ENCODE results near the gene CDC6.

Gene CDC6

DNA sequence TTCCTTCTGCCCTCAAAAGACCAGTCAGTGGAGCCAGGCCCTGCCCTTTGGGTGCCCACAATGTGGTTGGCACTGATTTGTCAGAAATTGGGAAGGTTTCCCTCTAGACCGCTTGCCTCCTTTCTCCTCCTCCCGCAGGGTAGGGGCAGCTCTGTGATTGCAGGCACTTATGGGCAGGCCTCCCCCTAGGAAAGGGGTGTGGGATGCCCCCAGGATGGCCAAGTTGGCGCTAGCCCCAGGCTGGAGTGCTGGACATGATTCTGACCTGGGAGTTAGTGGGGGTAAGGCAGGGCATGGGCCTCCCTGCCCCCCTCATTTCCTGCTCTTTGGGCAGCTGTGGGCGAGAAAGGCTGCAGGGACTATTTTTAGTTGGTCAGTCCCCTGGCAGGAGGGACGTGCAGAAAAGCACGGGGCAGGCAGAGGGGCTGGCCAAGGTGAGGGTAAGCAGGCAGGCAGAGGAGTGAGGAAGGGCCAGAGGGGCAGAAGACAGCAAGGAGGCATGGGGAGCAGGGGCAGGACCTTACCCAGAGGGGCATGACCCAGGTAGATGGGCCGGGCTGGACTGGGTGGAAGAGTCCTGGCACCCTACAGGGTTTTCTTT is 24.6 kb downstream of the CDC6 start:
- no peak for DNase-seq

DNA sequence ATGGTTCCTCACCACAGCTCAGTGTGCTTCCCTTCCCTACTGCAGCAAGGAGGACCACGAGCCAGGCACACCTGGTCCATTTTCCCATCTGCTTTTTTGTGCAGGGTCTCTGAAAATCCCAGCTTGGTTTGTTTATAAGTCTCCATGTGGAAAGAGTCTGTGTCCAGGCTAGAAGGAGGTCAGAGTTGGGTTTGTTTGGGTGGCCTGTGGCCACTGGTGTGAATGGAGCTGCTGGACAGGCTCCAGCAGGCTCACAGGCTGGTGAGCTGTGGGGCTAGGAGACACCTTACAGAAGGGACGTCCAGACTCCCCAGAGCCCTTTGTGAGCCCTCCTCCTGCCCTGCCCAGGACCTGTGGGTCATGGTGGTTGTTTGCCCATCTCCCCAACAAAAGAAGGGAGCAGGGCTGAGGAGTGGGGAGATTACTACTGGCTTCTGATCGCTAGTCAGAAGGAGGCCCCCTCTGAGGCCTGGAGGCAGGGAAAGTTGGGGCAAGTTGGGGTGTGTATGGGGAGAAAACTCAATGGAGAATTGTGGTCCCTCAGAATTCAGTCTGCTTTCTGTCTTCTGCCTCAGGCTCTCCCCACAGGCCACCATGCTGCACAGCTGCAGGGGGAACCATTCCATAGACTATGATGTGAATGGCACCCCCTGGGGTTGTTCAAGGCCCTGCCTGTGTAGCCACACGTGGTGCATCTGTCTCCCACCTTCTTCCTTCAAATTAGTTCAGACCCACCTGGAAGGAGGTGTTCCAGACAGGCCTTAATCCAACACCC is 25.4 kb downstream of the CDC6 start:
- DNase-seq = no peak

GRCh38 chr17:40313668-40314583 is 26.2 kb downstream of the CDC6 start:
- DNase-seq = peak; percentile 71

GRCh38 chr17:40314584-40314956 is 26.9 kb downstream of the CDC6 start:
- peak; percentile 94 for DNase-seq

DNA sequence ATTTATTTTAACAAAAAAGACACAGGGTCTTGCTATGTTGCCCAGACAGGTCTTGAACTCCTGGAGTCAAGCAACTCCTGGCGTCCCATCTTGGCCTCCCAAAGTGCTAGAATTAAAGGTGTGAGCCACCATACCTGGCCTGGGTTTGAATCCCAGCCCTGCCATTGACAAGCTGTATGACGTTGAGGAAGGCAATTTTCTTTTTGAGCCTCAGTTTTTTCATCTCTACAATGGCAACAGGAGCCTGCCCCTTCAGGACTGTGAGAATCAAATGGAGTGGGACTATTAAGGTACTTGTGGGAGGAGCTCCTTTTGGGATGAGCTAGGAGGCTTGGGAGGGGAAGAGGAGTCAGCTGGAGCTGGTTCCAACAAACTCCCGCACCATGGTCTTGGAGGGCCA is 27.5 kb downstream of the CDC6 start:
- no peak for DNase-seq

DNA sequence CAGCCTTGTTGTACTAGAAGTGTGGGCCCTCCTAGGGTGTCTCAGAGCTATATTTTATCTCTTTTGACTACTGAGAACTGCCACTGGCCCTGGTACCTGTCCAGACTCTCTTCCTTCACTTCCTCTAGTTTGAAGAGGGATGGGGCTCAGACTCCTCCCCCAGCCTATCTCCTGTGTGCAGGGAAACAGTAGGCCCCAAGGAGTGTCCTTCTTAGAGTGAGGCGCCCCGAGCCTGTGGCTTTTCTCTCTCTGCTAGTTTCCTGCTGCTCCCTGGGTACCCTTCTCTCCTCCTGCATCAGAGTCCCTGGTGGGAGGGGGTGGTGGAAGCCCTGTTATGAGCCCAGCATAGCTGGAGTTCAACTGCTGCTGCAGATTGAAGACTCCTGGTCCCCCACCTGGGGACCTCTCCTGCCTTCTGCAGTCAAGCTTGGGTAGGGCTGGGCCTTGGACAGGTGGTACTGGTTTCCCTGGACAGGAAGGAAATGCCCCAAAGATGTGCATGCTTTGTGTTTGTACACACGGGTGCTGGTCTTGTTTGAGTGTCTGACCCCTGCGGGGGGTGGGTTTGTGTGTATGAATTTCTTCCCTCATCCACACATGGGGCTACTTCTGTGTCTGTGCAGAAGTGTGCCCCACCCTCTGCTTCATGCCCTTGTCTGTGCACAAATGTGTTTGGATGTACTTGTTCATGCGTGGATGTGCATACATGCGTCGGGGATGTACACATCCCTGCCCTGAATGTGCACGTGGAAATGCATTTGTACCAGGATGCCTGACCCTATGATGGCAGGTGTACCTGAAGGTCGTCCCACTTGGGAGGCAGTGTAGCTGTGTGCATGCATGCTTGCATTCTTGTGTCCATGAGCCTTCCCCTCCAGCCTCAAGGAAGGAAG is 28.2 kb downstream of the CDC6 start:
- DNase-seq = no peak

DNA sequence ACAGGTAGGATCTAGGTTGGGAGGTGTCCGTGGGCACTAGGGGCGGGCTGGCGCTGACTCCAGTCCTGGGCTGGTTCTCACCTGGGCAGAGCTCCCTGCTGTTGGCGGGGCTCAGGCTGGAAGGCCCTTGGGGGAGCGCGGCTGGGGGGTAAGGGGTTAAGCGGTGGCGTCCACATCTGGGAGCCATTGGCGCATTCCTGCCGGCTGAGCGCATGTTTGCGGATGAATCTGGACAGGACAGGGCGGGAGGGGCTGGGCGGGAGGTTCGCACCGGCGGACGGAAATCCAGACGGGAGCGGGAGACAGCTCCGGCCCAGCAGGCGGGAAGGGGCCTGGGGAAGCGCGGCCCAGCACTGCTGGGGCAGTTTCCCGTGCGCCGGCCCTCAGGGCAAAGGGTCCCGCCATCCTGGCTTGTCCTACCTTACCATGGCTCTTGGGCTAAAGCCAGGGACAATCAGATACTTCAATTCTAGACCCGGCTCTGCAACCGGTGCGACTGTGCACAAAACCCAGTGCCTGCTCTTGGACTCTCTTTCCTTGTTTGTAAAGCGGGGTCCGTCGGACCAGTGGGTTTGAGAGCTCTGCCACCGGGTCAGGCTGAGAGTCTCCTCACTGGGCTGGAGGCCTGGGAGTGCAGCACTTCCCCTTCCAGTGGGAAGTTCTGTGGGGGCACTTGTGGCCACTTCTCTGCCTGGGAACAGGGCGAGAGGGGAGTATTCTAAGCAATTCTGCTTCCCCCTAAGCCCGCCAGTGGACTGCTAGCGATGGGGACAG is 29.1 kb downstream of the CDC6 start:
- peak; percentile 86 for DNase-seq

GRCh38 chr17:40317345-40317873 is 29.7 kb downstream of the CDC6 start:
- DNase-seq = peak; percentile 80

GRCh38 chr17:40317880-40318829 is 30.5 kb downstream of the CDC6 start:
- peak; percentile 97 for DNase-seq

GRCh38 chr17:40318830-40319391 is 31.2 kb downstream of the CDC6 start:
- DNase-seq = no peak

DNA sequence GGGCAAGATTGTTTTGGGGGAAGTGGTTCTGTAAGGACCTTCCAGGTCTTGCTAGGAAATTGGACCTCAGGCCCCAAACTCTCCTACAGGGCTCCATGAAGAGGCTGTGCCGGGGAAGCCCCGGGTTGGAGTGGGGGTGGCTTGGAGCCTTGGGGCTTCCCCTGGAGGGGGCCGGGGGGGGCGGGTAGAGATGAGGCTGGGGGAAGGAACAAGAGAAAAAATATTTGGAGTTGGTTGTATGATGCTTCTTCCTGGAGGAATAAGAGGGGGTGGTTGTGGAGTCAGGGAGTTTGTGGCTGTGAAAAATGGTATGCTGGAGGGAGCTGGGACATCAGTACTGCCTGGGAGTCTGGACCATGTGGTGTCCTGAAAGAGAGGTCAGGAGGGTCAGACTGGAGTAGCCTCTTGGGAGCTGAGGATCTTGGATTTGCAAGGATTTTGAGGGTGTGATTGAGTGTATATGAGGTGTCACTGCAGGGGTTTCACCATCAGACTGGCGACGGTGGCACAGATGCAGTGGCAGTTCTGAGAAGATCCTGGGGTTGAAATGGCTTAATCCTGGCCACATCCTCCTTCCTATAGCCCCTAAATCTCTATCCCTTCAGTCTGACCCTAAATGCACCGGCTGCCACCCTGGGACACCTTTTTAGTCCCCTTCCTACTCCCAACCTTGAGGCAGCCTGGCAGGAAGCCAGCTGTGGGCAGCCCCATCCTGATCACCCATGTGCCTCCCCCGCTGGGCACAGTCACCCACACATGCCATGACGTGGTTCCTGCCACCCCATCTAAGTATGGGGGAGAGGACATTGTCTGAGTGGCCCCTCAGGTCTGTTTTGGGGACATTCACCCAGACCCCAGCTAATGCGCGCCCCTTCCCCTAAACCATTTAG is 32.2 kb downstream of the CDC6 start:
- no peak for DNase-seq

GRCh38 chr17:40320756-40321523 is 33.3 kb downstream of the CDC6 start:
- peak; percentile 85 for DNase-seq

DNA sequence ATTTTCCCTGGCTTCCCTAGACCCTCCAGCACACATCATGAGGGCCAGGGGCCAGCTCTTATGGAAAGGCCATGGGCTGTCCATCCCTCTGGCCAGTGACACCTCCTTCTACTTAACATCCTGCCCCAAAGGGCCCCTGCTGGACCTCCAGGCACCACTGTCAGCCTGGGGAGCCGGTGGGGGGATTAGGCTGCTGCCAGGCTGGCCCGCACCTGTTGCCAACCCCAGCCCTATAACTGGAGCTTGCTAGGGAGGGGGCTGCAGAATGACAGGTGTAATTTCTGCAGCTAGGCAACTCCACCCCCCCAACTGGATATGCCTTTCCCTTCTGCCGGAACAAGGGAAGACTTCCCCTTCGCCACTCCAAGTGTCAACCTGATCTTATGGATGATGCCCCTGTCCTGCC is 33.8 kb downstream of the CDC6 start:
- DNase-seq = no peak

GRCh38 chr17:40321961-40322357 is 34.3 kb downstream of the CDC6 start:
- no peak for DNase-seq

- peak; percentile 89 for DNase-seq
These were observed 35.0 kb downstream of the CDC6 start for GRCh38 chr17:40322358-40323315.
